Raji (cell line): Measurements from ENCODE around the gene NUP62CL.

Experiments used
- POLR2A ChIP-seq: IDR thresholded peaks from 2 replicates; pipeline ENCODE4 v1.6.1; 2011; ENCODE audit warnings: low read depth, low read length, control low read depth; ENCODE audit not compliant: insufficient read depth

The NUP62CL gene

GRCh38 chrX:107154787-107155620 is 51.2 kb downstream of the NUP62CL start:
- no peak for TF ChIP-seq POLR2A

- TF ChIP-seq POLR2A, result no peak
These were observed 53.2 kb downstream of the NUP62CL start for GRCh38 chrX:107153005-107153404.

GRCh38 chrX:107146670-107147069 is 59.6 kb downstream of the NUP62CL start:
- no peak for TF ChIP-seq POLR2A

GRCh38 chrX:107135965-107136307 is 70.3 kb downstream of the NUP62CL start:
- no peak for TF ChIP-seq POLR2A

- no peak for TF ChIP-seq POLR2A
These were observed 70.9 kb downstream of the NUP62CL start for GRCh38 chrX:107135049-107135964.

- TF ChIP-seq POLR2A, result no peak
These were observed 82.5 kb downstream of the NUP62CL start for GRCh38 chrX:107123750-107124149.

GRCh38 chrX:107119283-107119682 is 87.0 kb downstream of the NUP62CL start:
- TF ChIP-seq POLR2A, result no peak

GRCh38 chrX:107118322-107119147 is 87.7 kb downstream of the NUP62CL start, which contains the start of gene RBM41:
TSS of gene RBM41 (minus strand) at chrX:107118822. CDS start at chrX:107118773, 49 bp downstream.
- peak; percentile 40; the same call in 1 of the 2 replicates for TF ChIP-seq POLR2A

GRCh38 chrX:107117993-107118321 is 88.3 kb downstream of the NUP62CL start:
- no peak for TF ChIP-seq POLR2A

- TF ChIP-seq POLR2A, result no peak
These were observed 98.8 kb downstream of the NUP62CL start for GRCh38 chrX:107107459-107107858.

GRCh38 chrX:107102980-107103379 is 103.3 kb downstream of the NUP62CL start:
- TF ChIP-seq POLR2A, result no peak

GRCh38 chrX:107076158-107076557 is 130.1 kb downstream of the NUP62CL start:
- TF ChIP-seq POLR2A, result no peak
